Stomach (tissue), 9 donors: Measurements from ENCODE around the gene ZC3H15. TPM values are rescaled to one million over a fixed set of nuclear protein-coding genes. Genes with fewer than 3 reads are reported as not detected.
"Not testable (repeated sequence)": the region's sequence is repeated elsewhere in the genome, so short reads cannot be mapped to it uniquely, and the experiment has no call there.

ENCODE experiments used
- DNase-seq, 2 donors: peaks; one replicate each; pipeline versions ENCODE4 v3.0.0 to v3.0.0-alpha.2; 2013 to 2019
- H3K27ac ChIP-seq, 5 donors: fragments of 200-600 bp in 4 of 5; sonication (generic) in 4 of 5; one replicate each; pipeline ENCODE4 v1.5.1; 2013 to 2019; ENCODE audit warnings: mild to moderate bottlenecking in 1 of 5, moderate library complexity in 1 of 5
- H3K27me3 ChIP-seq, 3 donors: fragments of 200-600 bp; sonication (generic); one replicate each; pipeline ENCODE4 v1.5.1; 2017 to 2019; ENCODE audit warnings: mixed run types in 1 of 3
- H3K36me3 ChIP-seq, 4 donors: fragments of 200-600 bp; sonication (generic); 1 replicate in 3 of 4; 2 replicates in 1 of 4; pipeline ENCODE4 v1.5.1; 2016 to 2019
- H3K4me1 ChIP-seq, 4 donors: fragments of 200-600 bp; sonication (generic); one replicate each; pipeline ENCODE4 v1.5.1; 2016 to 2019
- H3K4me3 ChIP-seq, 4 donors: fragments of 200-600 bp; sonication (generic) in 3 of 4; one replicate each; pipeline ENCODE4 v1.5.1; 2016 to 2019; ENCODE audit warnings: mild to moderate bottlenecking in 1 of 4
- H3K9me3 ChIP-seq, 4 donors: fragments of 200-600 bp; sonication (generic); one replicate each; pipeline ENCODE4 v1.5.1; 2016 to 2019
- EP300 ChIP-seq: sonication (generic); formaldehyde crosslinking; IDR thresholded peaks from one replicate; pipeline ENCODE4 v1.6.1; 2017; ENCODE audit warnings: antibody characterized with exemption
- POLR2A ChIP-seq, 4 donors: fragments of 450-650 bp; IDR thresholded peaks; one replicate each; pipeline ENCODE4 v1.6.1; 2016; ENCODE audit warnings: antibody characterized with exemption in 4 of 4, control low read depth in 2 of 4, mild to moderate bottlenecking in 1 of 4, moderate library complexity in 1 of 4
- POLR2AphosphoS5 ChIP-seq, 3 donors: sonication (generic); formaldehyde crosslinking; IDR thresholded peaks; one replicate each; pipeline ENCODE4 v1.6.1; 2016; ENCODE audit warnings: antibody characterized with exemption in 3 of 3
- WGBS, 5 donors: extraction: QIAGEN DNeasy Blood & Tissue Kit in 3 of 5; methylation state at CpG; one replicate each; pipeline versions ENCODE4 v1.1.5 to v1.1.7; 2013 to 2018; 5-methylcytosine and 5-hydroxymethylcytosine counted together
- intact Hi-C: fragments of 100-400 bp; cut with DNase I; formaldehyde crosslinking; loops from one replicate; pipeline ENCODE4 v1.15.1; 2023; ENCODE audit warnings: low total_unique reads
- polyA plus RNA-seq, 3 donors: library from polyadenylated mRNA; stranded (reverse); fragments of 200-250 nt; gene quantifications; one replicate each; pipeline ENCODE4 v1.2.3, GENCODE V29; 2013
- total RNA-seq, 5 donors: library from RNA; depleted of rRNA; stranded (reverse); fragments of >200 nt; gene quantifications; one replicate each; pipeline versions ENCODE4 v1.1.0 to v1.2.3, GENCODE V29; 2014 to 2016
- TF ChIP-seq, protein P1 (sequence below), 7 experiments: fragments of 450-650 bp in 4 of 7; fragments of 200-600 bp in 3 of 7; sonication (generic) in 3 of 7; IDR thresholded peaks; one replicate each; pipeline ENCODE4 v1.5.1; 2016 to 2019; ENCODE audit warnings: antibody characterized with exemption in 7 of 7, control low read depth in 2 of 7, mild to moderate bottlenecking in 1 of 7
- donor health status: healthy with polysubstance abuse.
- donor health status: Bipolar disorder and iron deficiency.
- donor health status: healthy.

The ZC3H15 gene
- total and polyA plus RNA-seq, 8 donors: 40.9 to 162 (median 45.9) TPM

GRCh38 chr2:186518291-186518690 is 32.2 kb downstream of the ZC3H15 start:
- WGBS, 5 donors: 72 to 87% (median 82%) methylated on average over 4 of the region's 4 CpGs
- DNase-seq: no peak
- Histone ChIP-seq H3K27me3 (no peaks in the 10 kb centered on the region), H3K36me3 (peaks cover 11 to 36% (median 24%) of the 10 kb centered on the region in 4 donors), H3K4me1 (peaks cover 0 to 15% (median 4%) of the 10 kb centered on the region in 4 donors), H3K4me3 (no peak overlapping the region), H3K27ac (no peak overlapping the region), H3K9me3 (no peaks in the 10 kb centered on the region)
- intact Hi-C loops: no loop called here
- TF ChIP-seq POLR2A (IDR thresholded peaks at IDR 0.05) (no peak), EP300 (no peak), POLR2AphosphoS5 (IDR thresholded peaks at IDR 0.05) (no peak)
- TF ChIP-seq, protein P1, sequence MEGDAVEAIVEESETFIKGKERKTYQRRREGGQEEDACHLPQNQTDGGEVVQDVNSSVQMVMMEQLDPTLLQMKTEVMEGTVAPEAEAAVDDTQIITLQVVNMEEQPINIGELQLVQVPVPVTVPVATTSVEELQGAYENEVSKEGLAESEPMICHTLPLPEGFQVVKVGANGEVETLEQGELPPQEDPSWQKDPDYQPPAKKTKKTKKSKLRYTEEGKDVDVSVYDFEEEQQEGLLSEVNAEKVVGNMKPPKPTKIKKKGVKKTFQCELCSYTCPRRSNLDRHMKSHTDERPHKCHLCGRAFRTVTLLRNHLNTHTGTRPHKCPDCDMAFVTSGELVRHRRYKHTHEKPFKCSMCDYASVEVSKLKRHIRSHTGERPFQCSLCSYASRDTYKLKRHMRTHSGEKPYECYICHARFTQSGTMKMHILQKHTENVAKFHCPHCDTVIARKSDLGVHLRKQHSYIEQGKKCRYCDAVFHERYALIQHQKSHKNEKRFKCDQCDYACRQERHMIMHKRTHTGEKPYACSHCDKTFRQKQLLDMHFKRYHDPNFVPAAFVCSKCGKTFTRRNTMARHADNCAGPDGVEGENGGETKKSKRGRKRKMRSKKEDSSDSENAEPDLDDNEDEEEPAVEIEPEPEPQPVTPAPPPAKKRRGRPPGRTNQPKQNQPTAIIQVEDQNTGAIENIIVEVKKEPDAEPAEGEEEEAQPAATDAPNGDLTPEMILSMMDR (IDR thresholded peaks at IDR 0.05): no peak

- H3K27me3 ChIP-seq: no peaks in the 10 kb centered on the region
- WGBS, 5 donors: 63 to 87% (median 79%) methylated on average over 3 of the region's 3 CpGs
- TF ChIP-seq, protein P1 (IDR thresholded peaks at IDR 0.05): no peak
- TF ChIP-seq POLR2A (IDR thresholded peaks at IDR 0.05): no peak
- TF ChIP-seq POLR2AphosphoS5 (IDR thresholded peaks at IDR 0.05): no peak
- no peak for TF ChIP-seq EP300
- DNase-seq: no peak
- no peak overlapping the region for H3K27ac ChIP-seq
- intact Hi-C loops: no loop called here
- peaks cover 11 to 31% (median 24%) of the 10 kb centered on the region in 4 donors for H3K36me3 ChIP-seq
- no peaks in the 10 kb centered on the region for H3K9me3 ChIP-seq
- H3K4me3 ChIP-seq: no peak overlapping the region
- H3K4me1 ChIP-seq: peaks cover 0 to 10% (median 4%) of the 10 kb centered on the region in 4 donors
Observed at GRCh38 chr2:186518945-186519344, 32.9 kb downstream of the ZC3H15 start.

DNA sequence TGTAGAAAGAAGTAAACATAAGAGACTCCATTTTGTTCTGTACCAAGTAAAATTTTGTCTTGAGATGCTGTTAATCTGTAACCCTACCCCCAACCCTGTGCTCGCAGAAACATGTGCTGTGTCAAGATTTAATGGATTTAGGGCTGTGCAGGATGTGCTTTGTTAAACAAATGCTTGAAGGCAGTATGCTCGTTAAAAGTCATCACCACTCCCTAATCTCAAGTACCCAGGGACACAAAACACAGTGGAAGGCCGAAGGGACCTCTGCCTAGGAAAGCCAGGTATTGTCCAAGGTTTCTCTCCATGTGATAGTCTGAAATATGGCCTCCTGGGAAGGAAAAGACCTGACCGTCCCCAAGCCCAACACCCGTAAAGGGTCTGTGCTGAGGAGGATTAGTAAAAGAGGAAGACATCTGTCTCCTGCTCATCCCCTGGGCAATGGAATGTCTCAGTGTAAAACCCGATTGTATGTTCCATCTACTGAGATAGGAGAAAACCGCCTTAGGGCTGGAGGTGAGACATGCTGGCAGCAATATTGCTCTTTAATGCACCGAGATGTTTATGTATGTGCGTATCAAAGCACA is 35.6 kb downstream of the ZC3H15 start:
- 83 to 88% (median 87%) methylated on average over 9 of the region's 9 CpGs for WGBS, 5 donors
- H3K27me3 ChIP-seq, intact Hi-C loops, DNase-seq, H3K4me1 ChIP-seq, H3K4me3 ChIP-seq, H3K27ac ChIP-seq, H3K9me3 ChIP-seq: not testable (repeated sequence)
- peaks cover 11 to 25% (median 20%) of the 10 kb centered on the region in 4 donors for H3K36me3 ChIP-seq

DNA sequence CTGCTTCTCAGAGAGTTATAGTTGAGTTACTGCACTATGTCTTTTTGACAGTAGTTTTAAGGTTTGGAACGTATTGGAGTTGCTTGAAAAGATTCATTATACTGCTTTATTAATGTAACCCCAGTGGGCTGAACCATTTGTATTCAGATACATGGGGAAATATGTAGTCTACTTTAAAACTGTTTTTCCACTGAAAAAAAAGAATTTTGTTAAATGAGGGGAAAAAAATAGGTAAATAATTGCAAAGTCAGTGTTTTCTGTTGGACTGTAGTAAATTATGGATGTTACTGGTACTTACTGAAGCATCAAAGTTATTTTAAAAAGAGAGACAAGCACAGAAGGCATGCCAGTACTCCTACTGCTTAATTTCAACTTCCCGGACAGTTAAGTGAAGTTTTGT is 36.4 kb downstream of the ZC3H15 start:
- 75 to 94% (median 91%) methylated on average over 2 of the region's 2 CpGs for WGBS, 5 donors
- TF ChIP-seq EP300 (no peak), POLR2A (IDR thresholded peaks at IDR 0.05) (no peak), POLR2AphosphoS5 (IDR thresholded peaks at IDR 0.05) (no peak)
- TF ChIP-seq, protein P1 (IDR thresholded peaks at IDR 0.05): no peak
- intact Hi-C loops: no loop called here
- H3K36me3 ChIP-seq: peaks cover 9 to 23% (median 18%) of the 10 kb centered on the region in 4 donors
- no peak overlapping the region for H3K27ac ChIP-seq
- no peaks in the 10 kb centered on the region for H3K9me3 ChIP-seq
- H3K27me3 ChIP-seq: no peaks in the 10 kb centered on the region
- H3K4me1 ChIP-seq: peaks cover 0 to 7% (median 0%) of the 10 kb centered on the region in 4 donors
- peak in 1 of 2 donors; percentile 41 for DNase-seq
- no peak overlapping the region for H3K4me3 ChIP-seq

- peaks cover 0 to 7% (median 0%) of the 10 kb centered on the region in 4 donors for H3K4me1 ChIP-seq
- intact Hi-C loops: no loop called here
- no peaks in the 10 kb centered on the region for H3K9me3 ChIP-seq
- peak in 1 of 2 donors; percentile 35 for DNase-seq
- H3K27me3 ChIP-seq: no peaks in the 10 kb centered on the region
- no peak overlapping the region for H3K4me3 ChIP-seq
- TF ChIP-seq POLR2AphosphoS5 (IDR thresholded peaks at IDR 0.05) (no peak), POLR2A (IDR thresholded peaks at IDR 0.05) (no peak), EP300 (no peak)
- TF ChIP-seq, protein P1 (IDR thresholded peaks at IDR 0.05): no peak
- WGBS, 5 donors: 59 to 85% (median 68%) methylated on average over 1 of the region's 1 CpG
- H3K27ac ChIP-seq: no peak overlapping the region
- H3K36me3 ChIP-seq: peaks cover 7 to 16% (median 14%) of the 10 kb centered on the region in 4 donors
Observed at GRCh38 chr2:186523791-186524190, 37.7 kb downstream of the ZC3H15 start.
